ENCODE measurements around the gene NCOR1.
A peak's percentile ranks its signal among the peaks of the same experiment; 100 is the strongest.

NCOR1 gene

DNA sequence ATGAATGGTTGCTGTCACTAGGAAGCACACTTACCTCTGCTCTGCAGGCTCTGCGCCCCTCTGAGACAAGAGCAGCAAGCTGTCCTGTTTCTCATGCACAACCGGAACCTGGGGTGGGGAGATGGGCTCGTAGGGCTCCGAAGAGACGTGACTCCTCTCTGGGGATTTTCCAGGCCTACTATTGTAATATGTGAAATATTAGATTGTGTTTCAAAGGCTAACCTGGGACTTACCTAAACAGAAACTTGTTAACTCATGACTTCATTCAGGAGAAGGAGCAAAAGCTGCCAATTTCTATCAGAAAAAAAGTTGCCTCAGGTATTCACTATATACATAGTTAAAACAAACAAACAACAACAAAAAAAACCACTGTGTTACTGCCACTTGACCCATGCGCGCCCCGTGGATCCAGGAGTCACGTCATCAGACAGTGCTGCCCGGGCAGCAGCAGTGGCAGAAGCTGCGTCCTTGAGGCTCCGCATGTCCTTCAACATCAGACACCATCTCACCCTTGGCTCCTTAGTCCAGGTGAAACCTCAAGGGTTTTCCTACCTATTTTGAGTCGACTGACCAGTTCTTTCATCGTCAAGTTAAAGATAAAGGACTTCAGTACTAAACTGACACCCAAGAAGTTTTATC, 166.4 kb downstream of the NCOR1 start:
- TF ChIP-seq, protein P1, sequence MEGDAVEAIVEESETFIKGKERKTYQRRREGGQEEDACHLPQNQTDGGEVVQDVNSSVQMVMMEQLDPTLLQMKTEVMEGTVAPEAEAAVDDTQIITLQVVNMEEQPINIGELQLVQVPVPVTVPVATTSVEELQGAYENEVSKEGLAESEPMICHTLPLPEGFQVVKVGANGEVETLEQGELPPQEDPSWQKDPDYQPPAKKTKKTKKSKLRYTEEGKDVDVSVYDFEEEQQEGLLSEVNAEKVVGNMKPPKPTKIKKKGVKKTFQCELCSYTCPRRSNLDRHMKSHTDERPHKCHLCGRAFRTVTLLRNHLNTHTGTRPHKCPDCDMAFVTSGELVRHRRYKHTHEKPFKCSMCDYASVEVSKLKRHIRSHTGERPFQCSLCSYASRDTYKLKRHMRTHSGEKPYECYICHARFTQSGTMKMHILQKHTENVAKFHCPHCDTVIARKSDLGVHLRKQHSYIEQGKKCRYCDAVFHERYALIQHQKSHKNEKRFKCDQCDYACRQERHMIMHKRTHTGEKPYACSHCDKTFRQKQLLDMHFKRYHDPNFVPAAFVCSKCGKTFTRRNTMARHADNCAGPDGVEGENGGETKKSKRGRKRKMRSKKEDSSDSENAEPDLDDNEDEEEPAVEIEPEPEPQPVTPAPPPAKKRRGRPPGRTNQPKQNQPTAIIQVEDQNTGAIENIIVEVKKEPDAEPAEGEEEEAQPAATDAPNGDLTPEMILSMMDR (IDR thresholded peaks at IDR 0.05), result no peak
- Mint-ChIP-seq H3K4me3 (no peak overlapping the region), H3K9me3 (peaks cover 16% of the 10 kb centered on the region), H3K27me3 (ENCODE audit: low read depth, poor library complexity) (no peaks in the 10 kb centered on the region), H3K4me1 (no peaks in the 10 kb centered on the region), H3K36me3 (ENCODE audit: low read depth) (peaks cover 67% of the 10 kb centered on the region), H3K27ac (peak overlapping the region; percentile 45)
- DNase-seq, result no peak

DNA sequence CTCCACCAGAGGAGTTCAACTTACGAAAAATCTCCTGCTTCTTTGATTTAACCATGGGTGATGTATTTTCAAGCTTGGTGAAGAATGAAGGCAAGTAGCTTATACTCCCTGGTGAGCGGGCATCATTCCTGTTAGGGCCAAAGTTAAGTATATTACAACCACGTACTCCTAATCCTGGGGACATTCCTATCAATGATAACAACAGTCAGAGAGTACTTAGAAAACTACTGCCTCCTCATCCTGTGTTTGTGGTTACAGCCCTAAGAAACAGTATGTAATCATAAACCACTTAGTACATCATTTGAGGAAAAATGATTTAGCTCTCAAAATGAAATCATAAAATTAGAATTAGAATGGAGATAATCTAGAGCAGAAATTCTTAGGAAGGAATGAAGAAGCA, 168.4 kb downstream of the NCOR1 start:
- Mint-ChIP-seq H3K27ac (no peak overlapping the region), H3K9me3 (no peaks in the 10 kb centered on the region), H3K4me3 (no peak overlapping the region), H3K27me3 (ENCODE audit: low read depth, poor library complexity) (no peaks in the 10 kb centered on the region), H3K4me1 (no peaks in the 10 kb centered on the region), H3K36me3 (ENCODE audit: low read depth) (peaks cover 66% of the 10 kb centered on the region)
- TF ChIP-seq, protein P1 (IDR thresholded peaks at IDR 0.05), result no peak
- no peak for DNase-seq

DNA sequence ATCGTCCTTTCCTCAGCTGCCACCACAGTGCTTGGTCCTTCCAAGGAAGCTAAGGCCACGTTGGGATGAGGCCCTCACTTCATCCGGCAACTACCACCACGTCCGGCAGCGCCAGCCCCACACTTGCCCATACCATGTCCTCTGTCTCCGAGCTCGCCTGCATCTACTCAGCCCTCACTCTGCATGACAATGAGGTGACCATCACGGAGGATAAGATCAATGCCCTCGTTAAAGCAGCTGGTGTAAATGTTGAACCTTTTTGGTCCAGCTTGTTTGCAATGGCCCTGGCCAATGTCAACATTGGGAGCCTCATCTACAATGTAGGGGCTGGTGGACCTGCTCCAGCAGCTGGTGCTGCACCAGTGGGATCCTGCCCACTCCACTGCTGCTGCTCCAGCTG, 170.8 kb downstream of the NCOR1 start:
- TF ChIP-seq, protein P1 (IDR thresholded peaks at IDR 0.05), result no peak
- Mint-ChIP-seq H3K27me3 (ENCODE audit: low read depth, poor library complexity) (no peaks in the 10 kb centered on the region), H3K9me3 (no peaks in the 10 kb centered on the region), H3K27ac (peak overlapping the region; percentile 66), H3K36me3 (ENCODE audit: low read depth) (peaks cover 72% of the 10 kb centered on the region), H3K4me1 (no peaks in the 10 kb centered on the region), H3K4me3 (no peak overlapping the region)
- DNase-seq, result no peak

DNA sequence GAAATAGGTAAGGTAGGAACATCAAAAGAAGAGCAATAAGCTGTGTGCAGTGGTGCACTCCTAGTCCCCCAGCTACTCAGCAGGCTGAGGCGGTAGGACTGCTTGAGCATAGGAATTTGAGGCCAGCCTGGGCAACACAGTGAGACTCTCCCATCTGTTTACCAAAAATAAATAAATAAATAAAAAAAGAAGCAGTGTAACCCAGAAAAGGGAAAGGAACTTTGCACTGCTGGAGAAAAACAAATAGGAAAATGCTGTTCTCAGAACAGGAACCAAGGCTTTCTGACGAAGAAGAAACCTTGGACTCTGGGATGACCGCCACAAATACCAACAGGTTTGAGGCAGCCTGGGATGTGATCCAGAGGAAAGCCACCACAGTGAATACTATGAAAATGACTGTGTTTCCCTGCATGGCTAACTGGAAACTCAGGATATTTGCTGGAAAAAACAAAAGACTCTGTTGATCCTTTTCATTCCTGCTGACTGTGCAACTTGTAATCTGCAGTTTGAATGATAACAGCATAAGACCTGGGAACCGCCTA, 174.6 kb downstream of the NCOR1 start:
- H3K36me3 Mint-ChIP-seq (ENCODE audit: low read depth), result peaks cover 85% of the 10 kb centered on the region
- no peak overlapping the region for H3K27ac Mint-ChIP-seq
- no peaks in the 10 kb centered on the region for H3K4me1 Mint-ChIP-seq
- TF ChIP-seq, protein P1 (IDR thresholded peaks at IDR 0.05), result no peak
- H3K9me3 Mint-ChIP-seq, result peaks cover 5% of the 10 kb centered on the region
- DNase-seq, result no peak
- H3K4me3 Mint-ChIP-seq, result no peak overlapping the region
- H3K27me3 Mint-ChIP-seq (ENCODE audit: low read depth, poor library complexity), result no peaks in the 10 kb centered on the region

DNA sequence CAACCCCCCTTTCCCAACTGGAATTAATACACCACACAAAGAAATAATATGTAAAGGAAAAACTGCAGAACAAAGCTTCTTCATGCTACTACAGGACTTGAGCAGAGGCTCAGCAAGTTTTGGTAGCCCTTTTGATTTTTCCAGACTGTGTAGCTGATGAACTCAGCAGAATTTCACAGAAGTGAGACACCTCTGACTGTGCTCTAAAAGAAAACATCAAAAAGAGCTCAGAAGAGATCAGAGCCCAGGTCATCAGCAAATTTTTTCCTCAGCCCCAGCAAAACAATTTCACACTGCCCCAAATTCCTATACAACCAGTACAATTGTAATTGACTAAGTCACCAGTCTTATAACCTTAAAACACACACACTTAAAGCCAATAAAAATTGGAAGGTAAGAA, 177.7 kb downstream of the NCOR1 start:
- Mint-ChIP-seq H3K36me3 (ENCODE audit: low read depth) (peaks cover 86% of the 10 kb centered on the region), H3K4me3 (no peak overlapping the region), H3K9me3 (peaks cover 6% of the 10 kb centered on the region), H3K27ac (no peak overlapping the region), H3K27me3 (ENCODE audit: low read depth, poor library complexity) (no peaks in the 10 kb centered on the region), H3K4me1 (no peaks in the 10 kb centered on the region)
- TF ChIP-seq, protein P1 (IDR thresholded peaks at IDR 0.05), result no peak
- no peak for DNase-seq

DNA sequence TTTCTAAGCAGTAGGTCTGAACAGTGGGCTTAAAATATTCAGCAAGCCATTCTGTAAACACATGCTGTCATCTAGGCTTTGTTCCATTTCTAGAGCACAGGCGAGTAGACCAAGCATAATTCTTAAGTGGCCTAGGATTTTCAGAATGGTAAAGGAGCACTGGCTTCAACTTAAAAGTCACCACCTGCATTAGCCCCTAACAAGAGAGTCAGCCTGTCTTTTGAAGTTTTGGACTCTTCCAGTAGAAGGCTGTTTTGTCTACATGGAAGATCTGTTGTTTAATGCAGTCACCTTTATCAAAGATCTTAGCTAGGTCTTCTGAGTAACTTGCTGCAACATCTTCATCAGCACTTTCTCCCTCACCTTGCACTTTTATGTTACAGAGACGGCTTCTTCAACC, 179.1 kb downstream of the NCOR1 start:
- Mint-ChIP-seq H3K9me3 (peaks cover 6% of the 10 kb centered on the region), H3K27me3 (ENCODE audit: low read depth, poor library complexity) (no peaks in the 10 kb centered on the region), H3K27ac (no peak overlapping the region), H3K4me1 (no peaks in the 10 kb centered on the region), H3K36me3 (ENCODE audit: low read depth) (peaks cover 88% of the 10 kb centered on the region), H3K4me3 (no peak overlapping the region)
- TF ChIP-seq, protein P1 (IDR thresholded peaks at IDR 0.05), result no peak
- DNase-seq, result no peak
